HepG2 (cell line): ENCODE measurements around the gene REPIN1. TPM values are rescaled to one million over a fixed set of nuclear protein-coding genes. Genes with fewer than 3 reads are reported as not detected.

Experiments used
- AHR ChIP-seq: IDR thresholded peaks from 2 replicates; pipeline ENCODE4 v1.6.1; 2018; ENCODE audit warnings: missing genetic modification reagents, missing compliant biosample characterization
- BORCS8-MEF2B ChIP-seq: sonication (generic); formaldehyde crosslinking; IDR thresholded peaks from 2 replicates; pipeline ENCODE4 v1.8.0; 2022; ENCODE audit warnings: mild to moderate bottlenecking, missing genetic modification reagents
- ERF ChIP-seq: IDR thresholded peaks from 2 replicates; pipeline ENCODE4 v1.6.1; 2018; ENCODE audit warnings: missing biosample characterization, missing genetic modification reagents
- FOXP1 ChIP-seq, 2 experiments: fragments of 450-650 bp in 1 of 2; IDR thresholded peaks; 2 replicates each; pipeline ENCODE4 v1.6.1; 2017 to 2018; ENCODE audit warnings: antibody characterized with exemption in 1 of 2
- GATAD2A ChIP-seq: IDR thresholded peaks from 2 replicates; pipeline ENCODE4 v1.6.1; 2016
- MAFF ChIP-seq: IDR thresholded peaks from 2 replicates; pipeline ENCODE4 v1.6.1; 2011; ENCODE audit warnings: low read depth, low read length, improper control_type of control experiment
- MXI1 ChIP-seq: IDR thresholded peaks from 3 replicates; pipeline ENCODE4 v1.6.1; 2012; ENCODE audit warnings: low read depth, low read length, inconsistent platforms, borderline replicate concordance
- NCOA5 ChIP-seq: sonication (generic); formaldehyde crosslinking; IDR thresholded peaks from 2 replicates; pipeline ENCODE4 v1.4.0; 2020; ENCODE audit warnings: missing genetic modification reagents
- NFE2L1 ChIP-seq: sonication (generic); formaldehyde crosslinking; IDR thresholded peaks from 2 replicates; pipeline ENCODE4 v1.4.0; 2020; ENCODE audit warnings: missing genetic modification reagents, mild to moderate bottlenecking, borderline replicate concordance
- NFYB ChIP-seq: sonication (generic); formaldehyde crosslinking; IDR thresholded peaks from 2 replicates; pipeline ENCODE4 v1.4.0; 2020; ENCODE audit warnings: missing genetic modification reagents
- NRL ChIP-seq: sonication (generic); formaldehyde crosslinking; IDR thresholded peaks from 2 replicates; pipeline ENCODE4 v1.5.0; 2020; ENCODE audit warnings: missing genetic modification reagents, mild to moderate bottlenecking, moderate library complexity, borderline replicate concordance
- POGZ ChIP-seq: sonication (generic); formaldehyde crosslinking; IDR thresholded peaks from 2 replicates; pipeline ENCODE4 v1.4.0; 2020; ENCODE audit warnings: mild to moderate bottlenecking, missing genetic modification reagents
- ZNF136 ChIP-seq: sonication (generic); formaldehyde crosslinking; IDR thresholded peaks from 2 replicates; pipeline ENCODE4 v1.8.1; 2022; ENCODE audit warnings: low read depth, mild to moderate bottlenecking, moderate library complexity, missing genetic modification reagents
- ZNF143 ChIP-seq: sonication (generic); formaldehyde crosslinking; IDR thresholded peaks from 2 replicates; pipeline ENCODE4 v1.4.0; 2020; ENCODE audit warnings: missing genetic modification reagents
- ZNF180 ChIP-seq: sonication (generic); formaldehyde crosslinking; IDR thresholded peaks from 2 replicates; pipeline ENCODE4 v1.4.0; 2020; ENCODE audit warnings: low read depth, missing genetic modification reagents, borderline replicate concordance
- ZNF350 ChIP-seq: sonication (generic); formaldehyde crosslinking; IDR thresholded peaks from 2 replicates; pipeline ENCODE4 v1.4.0; 2020; ENCODE audit warnings: mild to moderate bottlenecking, low read depth, missing genetic modification reagents, borderline replicate concordance
- ZNF501 ChIP-seq: sonication (generic); formaldehyde crosslinking; IDR thresholded peaks from 2 replicates; pipeline ENCODE4 v1.5.1; 2020; ENCODE audit warnings: mild to moderate bottlenecking, moderate library complexity, missing genetic modification reagents
- ZNF510 ChIP-seq: sonication (generic); formaldehyde crosslinking; IDR thresholded peaks from 2 replicates; pipeline ENCODE4 v1.4.0; 2020; ENCODE audit warnings: low read depth, mild to moderate bottlenecking, missing genetic modification reagents
- polyA plus RNA-seq, 8 experiments: library from polyadenylated mRNA; depleted of rRNA in 3 of 8; stranded (reverse) in 7 of 8; unstranded in 1 of 8; fragments of >200 nt; fragmentation: Illumina TruSeq in 4 of 8; extraction: Trizol in 4 of 8; gene quantifications; 2 replicates each; pipeline versions ENCODE4 v1.2.1 to v1.2.3, GENCODE V29; 2011 to 2016; ENCODE audit warnings: low read depth in 4 of 8, missing spikeins in 1 of 8, mixed read lengths in 1 of 8; ENCODE audit not compliant: insufficient read depth in 1 of 8
- total RNA-seq, 5 experiments: library from RNA; depleted of rRNA; stranded (reverse); fragments of >200 nt; fragmentation: Illumina TruSeq; extraction: Trizol; gene quantifications; 2 replicates each; pipeline ENCODE4 v1.2.3, GENCODE V29; 2016; ENCODE audit warnings: low read depth in 1 of 5
- TF ChIP-seq, protein P1 (sequence below): sonication (generic); formaldehyde crosslinking; IDR thresholded peaks from 2 replicates; pipeline ENCODE4 v1.5.1; 2020; ENCODE audit warnings: missing genetic modification reagents, mild to moderate bottlenecking, borderline replicate concordance
- TF ChIP-seq, protein P2 (sequence below): sonication (generic); formaldehyde crosslinking; IDR thresholded peaks from 2 replicates; pipeline ENCODE4 v1.4.0; 2020; ENCODE audit warnings: missing genetic modification reagents
- TF ChIP-seq, protein P3 (sequence below): sonication (generic); formaldehyde crosslinking; IDR thresholded peaks from 2 replicates; pipeline ENCODE4 v1.5.0; 2020; ENCODE audit warnings: mild to moderate bottlenecking, missing genetic modification reagents
- TF ChIP-seq, protein P4 (sequence below): sonication (generic); formaldehyde crosslinking; IDR thresholded peaks from 2 replicates; pipeline ENCODE4 v1.8.0; 2022; ENCODE audit warnings: missing genetic modification reagents, mild to moderate bottlenecking, moderate library complexity, borderline replicate concordance

The REPIN1 gene
- total and polyA plus RNA-seq, 2 of the 13 experiments (the other 11 are each of a cell fraction or from before 2014, with no cell fraction given): 69.9 to 108 TPM

DNA sequence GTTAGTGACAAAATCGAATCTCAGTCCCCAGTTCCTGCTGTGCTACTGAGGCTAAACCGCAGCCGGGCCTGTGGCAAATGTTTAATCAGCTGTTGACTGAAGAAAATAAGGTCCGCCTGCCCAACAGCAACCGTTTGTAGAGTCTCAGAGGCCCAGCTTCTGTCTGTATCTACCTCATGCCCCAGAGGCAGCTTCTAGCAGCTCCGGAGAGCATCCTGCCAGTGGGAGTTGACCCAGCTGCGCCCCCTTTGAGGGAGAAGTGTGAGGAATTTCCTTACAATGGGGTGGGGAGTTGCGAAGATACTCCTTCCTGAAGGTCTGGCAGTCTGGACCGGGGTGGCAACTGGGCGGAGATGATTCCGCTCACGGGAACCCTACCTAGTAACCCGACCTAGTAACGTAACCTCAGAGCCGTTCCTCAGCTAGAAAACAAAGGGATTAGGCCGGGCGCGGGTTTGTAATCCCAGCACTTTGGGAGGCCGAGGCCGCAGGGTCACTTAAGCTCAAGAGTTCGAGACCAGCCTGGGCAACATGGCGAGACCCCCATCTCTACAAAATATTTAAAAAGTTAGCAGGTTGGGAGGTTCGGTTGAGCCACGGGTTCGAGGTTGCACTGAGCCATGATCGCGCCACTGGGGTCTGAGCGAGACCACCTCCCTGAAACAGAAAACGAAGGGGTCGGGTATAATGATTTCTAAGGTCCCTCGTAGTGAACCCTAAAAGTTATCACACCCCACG is 9.7 kb downstream of the REPIN1 start (continued):
- TF ChIP-seq, protein P1, sequence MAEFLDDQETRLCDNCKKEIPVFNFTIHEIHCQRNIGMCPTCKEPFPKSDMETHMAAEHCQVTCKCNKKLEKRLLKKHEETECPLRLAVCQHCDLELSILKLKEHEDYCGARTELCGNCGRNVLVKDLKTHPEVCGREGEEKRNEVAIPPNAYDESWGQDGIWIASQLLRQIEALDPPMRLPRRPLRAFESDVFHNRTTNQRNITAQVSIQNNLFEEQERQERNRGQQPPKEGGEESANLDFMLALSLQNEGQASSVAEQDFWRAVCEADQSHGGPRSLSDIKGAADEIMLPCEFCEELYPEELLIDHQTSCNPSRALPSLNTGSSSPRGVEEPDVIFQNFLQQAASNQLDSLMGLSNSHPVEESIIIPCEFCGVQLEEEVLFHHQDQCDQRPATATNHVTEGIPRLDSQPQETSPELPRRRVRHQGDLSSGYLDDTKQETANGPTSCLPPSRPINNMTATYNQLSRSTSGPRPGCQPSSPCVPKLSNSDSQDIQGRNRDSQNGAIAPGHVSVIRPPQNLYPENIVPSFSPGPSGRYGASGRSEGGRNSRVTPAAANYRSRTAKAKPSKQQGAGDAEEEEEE (CRISPR knock-in tag): no peak; the same call in 1 of the 2 replicates
- TF ChIP-seq MAFF (no peak), FOXP1 (IDR thresholded peaks at IDR 0.05) (no peak), FOXP1 (CRISPR knock-in tag; IDR thresholded peaks at IDR 0.05) (no peak), ZNF501 (peak; percentile 63), NFYB (CRISPR knock-in tag) (no peak), ZNF180 (no peak), NRL (no peak), BORCS8-MEF2B (CRISPR knock-in tag) (0 out of 2 replicates have a peak, but pooled peaks have one; percentile 17), ZNF136 (CRISPR knock-in tag) (no peak), MXI1 (no peak), ZNF510 (no peak), NFE2L1 (CRISPR knock-in tag) (no peak; the same call in 1 of the 2 replicates), ERF (CRISPR knock-in tag) (peak; percentile 38; the same call in 1 of the 2 replicates), AHR (CRISPR knock-in tag) (no peak), ZNF143 (CRISPR knock-in tag) (no peak), POGZ (CRISPR knock-in tag) (no peak), NCOA5 (CRISPR knock-in tag) (no peak), GATAD2A (CRISPR knock-in tag) (peak; percentile 75), ZNF350 (CRISPR knock-in tag) (no peak)
- TF ChIP-seq, protein P2, sequence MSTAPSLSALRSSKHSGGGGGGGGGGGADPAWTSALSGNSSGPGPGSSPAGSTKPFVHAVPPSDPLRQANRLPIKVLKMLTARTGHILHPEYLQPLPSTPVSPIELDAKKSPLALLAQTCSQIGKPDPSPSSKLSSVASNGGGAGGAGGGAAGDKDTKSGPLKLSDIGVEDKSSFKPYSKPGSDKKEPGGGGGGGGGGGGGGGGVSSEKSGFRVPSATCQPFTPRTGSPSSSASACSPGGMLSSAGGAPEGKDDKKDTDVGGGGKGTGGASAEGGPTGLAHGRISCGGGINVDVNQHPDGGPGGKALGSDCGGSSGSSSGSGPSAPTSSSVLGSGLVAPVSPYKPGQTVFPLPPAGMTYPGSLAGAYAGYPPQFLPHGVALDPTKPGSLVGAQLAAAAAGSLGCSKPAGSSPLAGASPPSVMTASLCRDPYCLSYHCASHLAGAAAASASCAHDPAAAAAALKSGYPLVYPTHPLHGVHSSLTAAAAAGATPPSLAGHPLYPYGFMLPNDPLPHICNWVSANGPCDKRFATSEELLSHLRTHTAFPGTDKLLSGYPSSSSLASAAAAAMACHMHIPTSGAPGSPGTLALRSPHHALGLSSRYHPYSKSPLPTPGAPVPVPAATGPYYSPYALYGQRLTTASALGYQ (CRISPR knock-in tag): no peak
- TF ChIP-seq, protein P3, sequence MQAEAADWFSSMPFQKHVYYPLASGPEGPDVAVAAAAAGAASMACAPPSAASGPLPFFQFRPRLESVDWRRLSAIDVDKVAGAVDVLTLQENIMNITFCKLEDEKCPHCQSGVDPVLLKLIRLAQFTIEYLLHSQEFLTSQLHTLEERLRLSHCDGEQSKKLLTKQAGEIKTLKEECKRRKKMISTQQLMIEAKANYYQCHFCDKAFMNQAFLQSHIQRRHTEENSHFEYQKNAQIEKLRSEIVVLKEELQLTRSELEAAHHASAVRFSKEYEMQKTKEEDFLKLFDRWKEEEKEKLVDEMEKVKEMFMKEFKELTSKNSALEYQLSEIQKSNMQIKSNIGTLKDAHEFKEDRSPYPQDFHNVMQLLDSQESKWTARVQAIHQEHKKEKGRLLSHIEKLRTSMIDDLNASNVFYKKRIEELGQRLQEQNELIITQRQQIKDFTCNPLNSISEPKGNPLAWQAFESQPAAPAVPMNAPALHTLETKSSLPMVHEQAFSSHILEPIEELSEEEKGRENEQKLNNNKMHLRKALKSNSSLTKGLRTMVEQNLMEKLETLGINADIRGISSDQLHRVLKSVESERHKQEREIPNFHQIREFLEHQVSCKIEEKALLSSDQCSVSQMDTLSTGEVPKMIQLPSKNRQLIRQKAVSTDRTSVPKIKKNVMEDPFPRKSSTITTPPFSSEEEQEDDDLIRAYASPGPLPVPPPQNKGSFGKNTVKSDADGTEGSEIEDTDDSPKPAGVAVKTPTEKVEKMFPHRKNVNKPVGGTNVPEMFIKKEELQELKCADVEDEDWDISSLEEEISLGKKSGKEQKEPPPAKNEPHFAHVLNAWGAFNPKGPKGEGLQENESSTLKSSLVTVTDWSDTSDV: no peak
- TF ChIP-seq, protein P4, sequence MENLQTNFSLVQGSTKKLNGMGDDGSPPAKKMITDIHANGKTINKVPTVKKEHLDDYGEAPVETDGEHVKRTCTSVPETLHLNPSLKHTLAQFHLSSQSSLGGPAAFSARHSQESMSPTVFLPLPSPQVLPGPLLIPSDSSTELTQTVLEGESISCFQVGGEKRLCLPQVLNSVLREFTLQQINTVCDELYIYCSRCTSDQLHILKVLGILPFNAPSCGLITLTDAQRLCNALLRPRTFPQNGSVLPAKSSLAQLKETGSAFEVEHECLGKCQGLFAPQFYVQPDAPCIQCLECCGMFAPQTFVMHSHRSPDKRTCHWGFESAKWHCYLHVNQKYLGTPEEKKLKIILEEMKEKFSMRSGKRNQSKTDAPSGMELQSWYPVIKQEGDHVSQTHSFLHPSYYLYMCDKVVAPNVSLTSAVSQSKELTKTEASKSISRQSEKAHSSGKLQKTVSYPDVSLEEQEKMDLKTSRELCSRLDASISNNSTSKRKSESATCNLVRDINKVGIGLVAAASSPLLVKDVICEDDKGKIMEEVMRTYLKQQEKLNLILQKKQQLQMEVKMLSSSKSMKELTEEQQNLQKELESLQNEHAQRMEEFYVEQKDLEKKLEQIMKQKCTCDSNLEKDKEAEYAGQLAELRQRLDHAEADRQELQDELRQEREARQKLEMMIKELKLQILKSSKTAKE: no peak
